Prostate gland (tissue), 2 donors: Measurements from ENCODE around the gene RBM10.

Experiments used
- CTCF ChIP-seq, 4 experiments: fragments of 200-600 bp in 2 of 4; fragments of 450-650 bp in 2 of 4; sonication (generic) in 2 of 4; IDR thresholded peaks; 1 replicate in 3 of 4; 2 replicates in 1 of 4; pipeline ENCODE4 v1.5.1; 2016 to 2019; ENCODE audit warnings: antibody characterized with exemption in 4 of 4, mild to moderate bottlenecking in 2 of 4, moderate library complexity in 2 of 4
- POLR2A ChIP-seq: fragments of 450-650 bp; IDR thresholded peaks from one replicate; pipeline ENCODE4 v1.6.1; 2016; ENCODE audit warnings: antibody characterized with exemption, mild to moderate bottlenecking
- POLR2AphosphoS5 ChIP-seq: sonication (generic); formaldehyde crosslinking; IDR thresholded peaks from one replicate; pipeline ENCODE4 v1.6.1; 2017; ENCODE audit warnings: antibody characterized with exemption

- TF ChIP-seq CTCF (IDR thresholded peaks at IDR 0.05) = no peak
- TF ChIP-seq POLR2A = no peak
- TF ChIP-seq POLR2AphosphoS5 = no peak
Measured at GRCh38 chrX:47229427-47229826, 84.4 kb downstream of the RBM10 start.
